GM12878 (cell line): Measurements from ENCODE around the gene ARIH2. TPM values are rescaled to one million over a fixed set of nuclear protein-coding genes. Genes with fewer than 3 reads are reported as not detected.

Experiments
- ATAC-seq: fragments of 200-7000 bp; cut with Tn5 transposase; 3 replicates; pipeline ENCODE4 v1.9.1; 2020; ENCODE audit warnings: mild to moderate bottlenecking, moderate library complexity
- BruUV-seq: library from RNA; stranded (reverse); fragments of 400-500 nt; replicated peaks from 2 replicates; lab custom pipeline; 2021; lab: Mats Ljungman, UMichigan
- CTCF ChIA-PET: fragments of 300-600 bp; sonication (Branson Sonifier 250); formaldehyde crosslinking; extraction: SDS; loops from one replicate; lab custom pipeline; 2021; ENCODE audit warnings: inconsistent platforms; lab: Yijun Ruan, JAX
- POLR2A ChIA-PET: fragments of 350-600 bp; formaldehyde crosslinking; extraction: SDS; loops from one replicate; lab custom pipeline; 2021; ENCODE audit warnings: inconsistent platforms; lab: Charles Lee
- RAD21 ChIA-PET: fragments of 300-600 bp; sonication (Branson Sonifier 250); formaldehyde crosslinking; loops from one replicate; lab custom pipeline; 2023; ENCODE audit warnings: antibody characterized with exemption; ENCODE audit not compliant: unreplicated experiment; lab: Charles Lee
- SMC1A ChIA-PET: fragments of 300-600 bp; sonication (Branson Sonifier 250); formaldehyde crosslinking; loops from one replicate; lab custom pipeline; 2023; ENCODE audit not compliant: unreplicated experiment, uncharacterized antibody; lab: Charles Lee
- DNase-seq: peaks from one replicate; pipeline ENCODE4 v3.0.0-alpha.2; 2011; ENCODE audit warnings: low read depth, low spot score
- FAIRE-seq: peaks from 3 replicates; lab custom pipeline; 2011; peaks lifted over from hg19 to GRCh38; lab: Jason Lieb, UNC
- H2AFZ ChIP-seq: 2 replicates; pipeline ENCODE4 v1.6.0; 2011; ENCODE audit warnings: low read depth, low read length, control low read depth; ENCODE audit not compliant: control insufficient read depth
- H3K27ac ChIP-seq: 2 replicates; pipeline ENCODE4 v1.5.1; 2011; ENCODE audit warnings: control low read depth; ENCODE audit not compliant: control insufficient read depth, insufficient read depth
- H3K27me3 ChIP-seq, 2 experiments: replicated peaks in 1 of 2; 2 replicates each; pipeline versions ENCODE4 v1.6.0 to v1.6.1; 2011; ENCODE audit warnings: low read length in 1 of 2; ENCODE audit not compliant: control insufficient read depth in 2 of 2, insufficient read depth in 2 of 2
- H3K36me3 ChIP-seq, 2 experiments: 2 replicates each; pipeline ENCODE4 v1.5.1; 2011; ENCODE audit warnings: low read length in 1 of 2; ENCODE audit not compliant: control insufficient read depth in 2 of 2, insufficient read depth in 2 of 2
- H3K4me1 ChIP-seq: 2 replicates; pipeline ENCODE4 v1.6.1; 2011; ENCODE audit warnings: mild to moderate bottlenecking, low read length, moderate library complexity, mixed read lengths; ENCODE audit not compliant: control insufficient read depth, insufficient read depth
- H3K4me2 ChIP-seq: 2 replicates; pipeline ENCODE4 v1.6.0; 2011; ENCODE audit warnings: control low read depth; ENCODE audit not compliant: control insufficient read depth, insufficient read depth
- H3K4me3 ChIP-seq: fragments of 200-600 bp; sonication (generic); 2 replicates; pipeline ENCODE4 v1.5.1; 2016
- H3K79me2 ChIP-seq: 2 replicates; pipeline ENCODE4 v1.6.0; 2011; ENCODE audit warnings: low read length; ENCODE audit not compliant: control insufficient read depth, insufficient read depth
- H3K9ac ChIP-seq: 2 replicates; pipeline ENCODE4 v1.8.0; 2011; ENCODE audit warnings: low read length, control low read depth, mixed read lengths; ENCODE audit not compliant: control insufficient read depth, insufficient read depth
- H3K9me3 ChIP-seq: replicated peaks from 3 replicates; pipeline ENCODE4 v1.5.1; 2011; ENCODE audit warnings: mild to moderate bottlenecking, low read length; ENCODE audit not compliant: control insufficient read depth, insufficient read depth
- H4K20me1 ChIP-seq: 2 replicates; pipeline ENCODE4 v1.6.0; 2011; ENCODE audit not compliant: control insufficient read depth, insufficient read depth
- BRCA1 ChIP-seq: IDR thresholded peaks from 2 replicates; pipeline ENCODE4 v1.6.1; 2011; ENCODE audit warnings: low read depth, low read length, improper control_type of control experiment
- EED ChIP-seq: sonication (generic); IDR thresholded peaks from 2 replicates; pipeline ENCODE4 v1.6.1; 2016; ENCODE audit warnings: antibody characterized with exemption, low read depth
- FOXK2 ChIP-seq: fragments of 450-650 bp; IDR thresholded peaks from 2 replicates; pipeline ENCODE4 v1.6.1; 2017; ENCODE audit warnings: mild to moderate bottlenecking, moderate library complexity
- KLF5 ChIP-seq: fragments of 450-650 bp; IDR thresholded peaks from 2 replicates; pipeline ENCODE4 v1.6.1; 2014; ENCODE audit warnings: mild to moderate bottlenecking; ENCODE audit not compliant: partially characterized antibody
- MEF2A ChIP-seq: IDR thresholded peaks from 2 replicates; pipeline ENCODE4 v1.6.1; 2011; ENCODE audit warnings: low read depth, mild to moderate bottlenecking, low read length, moderate library complexity; ENCODE audit not compliant: insufficient read depth
- RAD51 ChIP-seq: fragments of 450-650 bp; IDR thresholded peaks from 2 replicates; pipeline ENCODE4 v1.6.1; 2016; ENCODE audit warnings: moderate library complexity, mild to moderate bottlenecking, inconsistent platforms
- RBBP5 ChIP-seq: fragments of 200-600 bp; sonication (generic); conservative IDR thresholded peaks from 2 replicates; pipeline ENCODE4 v1.6.1; 2016
- SUZ12 ChIP-seq: fragments of 200-600 bp; sonication (generic); IDR thresholded peaks from one replicate; pipeline ENCODE4 v1.6.1; 2018; ENCODE audit warnings: antibody characterized with exemption, mild to moderate bottlenecking; ENCODE audit not compliant: unreplicated experiment
- ZNF207 ChIP-seq: fragments of 450-650 bp; IDR thresholded peaks from 2 replicates; pipeline ENCODE4 v1.6.1; 2014; ENCODE audit warnings: antibody characterized with exemption, mild to moderate bottlenecking, borderline replicate concordance
- in situ Hi-C: fragments of 300-500 bp; cut with MboI; formaldehyde crosslinking; loops from 9 replicates; pipeline ENCODE4 v1.14.3; 2018; ENCODE audit warnings: mixed read lengths
- intact Hi-C: fragments of 100-400 bp; cut with micrococcal nuclease; formaldehyde crosslinking; loops from one replicate; pipeline ENCODE4 v1.14.2; 2022; ENCODE audit not compliant: unreplicated experiment
- polyA plus RNA-seq, 11 experiments: library from polyadenylated mRNA; depleted of rRNA in 4 of 11; unstranded in 6 of 11; stranded (reverse) in 5 of 11; fragments of >200 nt; fragmentation: Nextera tagmentation in 4 of 11; fragmentation: Illumina TruSeq in 1 of 11; extraction: Ambion mirVana in 4 of 11; extraction: Trizol in 1 of 11; gene quantifications; 1 replicate in 1 of 11; 2 replicates in 10 of 11; pipeline versions ENCODE4 v1.2.1 to v1.2.3, GENCODE V29; 2011 to 2016; ENCODE audit warnings: inconsistent platforms in 2 of 11, missing spikeins in 2 of 11, low read depth in 1 of 11
- total RNA-seq, 4 experiments: library from RNA; depleted of rRNA in 3 of 4; stranded (reverse); fragments of >200 nt in 3 of 4; fragmentation: Illumina TruSeq in 1 of 4; extraction: Trizol in 1 of 4; gene quantifications; 2 replicates each; pipeline versions ENCODE4 v1.2.1 to v1.2.3, GENCODE V29; 2013 to 2021
- TF ChIP-seq, protein P1 (sequence below), 3 experiments: IDR thresholded peaks in 2 of 3; conservative IDR thresholded peaks in 1 of 3; 2 replicates each; pipeline ENCODE4 v1.5.1; 2011; ENCODE audit warnings: low read depth in 3 of 3, low read length in 3 of 3, mild to moderate bottlenecking in 3 of 3, control low read depth in 2 of 3, moderate library complexity in 2 of 3, inconsistent platforms in 1 of 3, mixed read lengths in 1 of 3; ENCODE audit not compliant: control insufficient read depth in 2 of 3, insufficient read depth in 1 of 3; ENCODE audit errors: extremely low read depth in 1 of 3
- TF ChIP-seq, protein P2 (sequence below): fragments of 450-650 bp; conservative IDR thresholded peaks from 2 replicates; pipeline ENCODE4 v1.6.1; 2017; ENCODE audit warnings: mild to moderate bottlenecking, moderate library complexity
- TF ChIP-seq, protein P3 (sequence below): IDR thresholded peaks from 2 replicates; pipeline ENCODE4 v1.6.1; 2012; ENCODE audit warnings: low read depth, low read length, improper control_type of control experiment
- TF ChIP-seq, protein P4 (sequence below): fragments of 450-650 bp; formaldehyde crosslinking; IDR thresholded peaks from 2 replicates; pipeline ENCODE4 v1.4.0; 2020; ENCODE audit warnings: mild to moderate bottlenecking, moderate library complexity
- TF ChIP-seq, protein P5 (sequence below): fragments of 450-650 bp; IDR thresholded peaks from 2 replicates; pipeline ENCODE4 v1.6.1; 2016; ENCODE audit warnings: mild to moderate bottlenecking

The ARIH2 gene
- total and polyA plus RNA-seq, 10 of the 15 experiments (the other 5 are each of a cell fraction or from before 2014, with no cell fraction given): 18.7 to 74.7 (median 63.7) TPM

DNA sequence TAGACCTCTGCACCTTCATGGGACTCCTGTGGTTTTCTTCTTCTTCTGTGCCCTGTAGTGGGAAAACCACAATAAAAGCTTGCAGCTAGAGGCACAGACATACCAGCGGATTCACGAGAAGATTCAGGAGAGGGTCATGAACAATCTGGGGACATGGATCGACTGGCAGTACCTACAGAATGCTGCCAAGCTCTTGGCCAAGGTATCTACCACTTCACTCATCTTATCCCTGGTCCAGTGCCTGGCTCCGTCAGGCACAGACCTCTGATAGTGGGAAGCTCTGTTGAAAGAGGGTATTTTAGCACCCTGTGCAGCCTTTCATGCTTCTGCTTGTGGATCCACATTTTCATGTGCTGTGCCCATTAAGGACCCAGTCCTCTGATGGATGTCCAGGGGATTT lies 61.7 kb downstream of the ARIH2 start (continued):
- TF ChIP-seq, protein P1, sequence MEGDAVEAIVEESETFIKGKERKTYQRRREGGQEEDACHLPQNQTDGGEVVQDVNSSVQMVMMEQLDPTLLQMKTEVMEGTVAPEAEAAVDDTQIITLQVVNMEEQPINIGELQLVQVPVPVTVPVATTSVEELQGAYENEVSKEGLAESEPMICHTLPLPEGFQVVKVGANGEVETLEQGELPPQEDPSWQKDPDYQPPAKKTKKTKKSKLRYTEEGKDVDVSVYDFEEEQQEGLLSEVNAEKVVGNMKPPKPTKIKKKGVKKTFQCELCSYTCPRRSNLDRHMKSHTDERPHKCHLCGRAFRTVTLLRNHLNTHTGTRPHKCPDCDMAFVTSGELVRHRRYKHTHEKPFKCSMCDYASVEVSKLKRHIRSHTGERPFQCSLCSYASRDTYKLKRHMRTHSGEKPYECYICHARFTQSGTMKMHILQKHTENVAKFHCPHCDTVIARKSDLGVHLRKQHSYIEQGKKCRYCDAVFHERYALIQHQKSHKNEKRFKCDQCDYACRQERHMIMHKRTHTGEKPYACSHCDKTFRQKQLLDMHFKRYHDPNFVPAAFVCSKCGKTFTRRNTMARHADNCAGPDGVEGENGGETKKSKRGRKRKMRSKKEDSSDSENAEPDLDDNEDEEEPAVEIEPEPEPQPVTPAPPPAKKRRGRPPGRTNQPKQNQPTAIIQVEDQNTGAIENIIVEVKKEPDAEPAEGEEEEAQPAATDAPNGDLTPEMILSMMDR (IDR thresholded peaks at IDR 0.05 in 2 of 3, conservative IDR thresholded peaks at IDR 0.05 in 1 of 3; ENCODE audit: control insufficient read depth in 2 of 3, extremely low read depth in 1 of 3, insufficient read depth in 1 of 3, low read depth in 3 of 3, low read length in 3 of 3): no peak
- TF ChIP-seq, protein P2, sequence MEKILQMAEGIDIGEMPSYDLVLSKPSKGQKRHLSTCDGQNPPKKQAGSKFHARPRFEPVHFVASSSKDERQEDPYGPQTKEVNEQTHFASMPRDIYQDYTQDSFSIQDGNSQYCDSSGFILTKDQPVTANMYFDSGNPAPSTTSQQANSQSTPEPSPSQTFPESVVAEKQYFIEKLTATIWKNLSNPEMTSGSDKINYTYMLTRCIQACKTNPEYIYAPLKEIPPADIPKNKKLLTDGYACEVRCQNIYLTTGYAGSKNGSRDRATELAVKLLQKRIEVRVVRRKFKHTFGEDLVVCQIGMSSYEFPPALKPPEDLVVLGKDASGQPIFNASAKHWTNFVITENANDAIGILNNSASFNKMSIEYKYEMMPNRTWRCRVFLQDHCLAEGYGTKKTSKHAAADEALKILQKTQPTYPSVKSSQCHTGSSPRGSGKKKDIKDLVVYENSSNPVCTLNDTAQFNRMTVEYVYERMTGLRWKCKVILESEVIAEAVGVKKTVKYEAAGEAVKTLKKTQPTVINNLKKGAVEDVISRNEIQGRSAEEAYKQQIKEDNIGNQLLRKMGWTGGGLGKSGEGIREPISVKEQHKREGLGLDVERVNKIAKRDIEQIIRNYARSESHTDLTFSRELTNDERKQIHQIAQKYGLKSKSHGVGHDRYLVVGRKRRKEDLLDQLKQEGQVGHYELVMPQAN: no peak
- no peak for TF ChIP-seq FOXK2

DNA sequence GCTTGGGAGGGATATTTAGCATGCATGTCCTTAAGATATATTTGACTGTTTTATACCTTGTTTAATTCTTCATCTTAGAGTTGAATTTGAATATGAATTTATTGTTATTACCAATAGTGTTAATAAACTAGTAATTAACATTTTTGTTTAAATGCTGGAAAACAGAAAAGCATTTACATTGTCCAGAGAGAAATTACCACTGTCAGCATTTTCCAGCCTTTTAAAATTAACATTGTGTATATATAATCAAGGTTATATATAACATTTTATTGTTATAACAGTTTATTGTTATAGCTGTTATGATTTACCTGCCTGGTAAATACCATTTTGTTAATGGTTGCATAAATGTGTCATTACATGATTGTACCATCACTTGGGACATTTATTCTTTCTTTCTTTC lies 63.4 kb downstream of the ARIH2 start:
- no peak overlapping the region for H2AFZ ChIP-seq
- ChIA-PET RAD21 (no interaction called here), SMC1A (no interaction called here), POLR2A (no interaction called here), CTCF (no interaction called here)
- no peaks in the 10 kb centered on the region for H3K9me3 ChIP-seq
- in situ Hi-C loops (no loop called here), intact Hi-C loops (no loop called here)
- H3K36me3 ChIP-seq: peaks cover 28 to 29% of the 10 kb centered on the region in 2 experiments
- H3K79me2 ChIP-seq: no peaks in the 10 kb centered on the region
- no peak overlapping the region for H3K4me2 ChIP-seq
- H3K9ac ChIP-seq: no peak overlapping the region
- no TSS peak for BruUV-seq
- no peaks in the 10 kb centered on the region for H4K20me1 ChIP-seq
- H3K4me1 ChIP-seq: no peaks in the 10 kb centered on the region
- H3K27ac ChIP-seq: no peak overlapping the region
- no peak overlapping the region for H3K4me3 ChIP-seq
- no peaks in the 10 kb centered on the region for H3K27me3 ChIP-seq
- DNase-seq: no peak
- no peak for FAIRE-seq
- ATAC-seq: no peak
- no peak for TF ChIP-seq BRCA1
- TF ChIP-seq, protein P3, sequence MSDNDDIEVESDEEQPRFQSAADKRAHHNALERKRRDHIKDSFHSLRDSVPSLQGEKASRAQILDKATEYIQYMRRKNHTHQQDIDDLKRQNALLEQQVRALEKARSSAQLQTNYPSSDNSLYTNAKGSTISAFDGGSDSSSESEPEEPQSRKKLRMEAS: no peak
- no peak for TF ChIP-seq MEF2A
- no peak for TF ChIP-seq RAD51
- TF ChIP-seq KLF5: no peak
- TF ChIP-seq SUZ12: no peak
- TF ChIP-seq EED: no peak
- TF ChIP-seq, protein P4, sequence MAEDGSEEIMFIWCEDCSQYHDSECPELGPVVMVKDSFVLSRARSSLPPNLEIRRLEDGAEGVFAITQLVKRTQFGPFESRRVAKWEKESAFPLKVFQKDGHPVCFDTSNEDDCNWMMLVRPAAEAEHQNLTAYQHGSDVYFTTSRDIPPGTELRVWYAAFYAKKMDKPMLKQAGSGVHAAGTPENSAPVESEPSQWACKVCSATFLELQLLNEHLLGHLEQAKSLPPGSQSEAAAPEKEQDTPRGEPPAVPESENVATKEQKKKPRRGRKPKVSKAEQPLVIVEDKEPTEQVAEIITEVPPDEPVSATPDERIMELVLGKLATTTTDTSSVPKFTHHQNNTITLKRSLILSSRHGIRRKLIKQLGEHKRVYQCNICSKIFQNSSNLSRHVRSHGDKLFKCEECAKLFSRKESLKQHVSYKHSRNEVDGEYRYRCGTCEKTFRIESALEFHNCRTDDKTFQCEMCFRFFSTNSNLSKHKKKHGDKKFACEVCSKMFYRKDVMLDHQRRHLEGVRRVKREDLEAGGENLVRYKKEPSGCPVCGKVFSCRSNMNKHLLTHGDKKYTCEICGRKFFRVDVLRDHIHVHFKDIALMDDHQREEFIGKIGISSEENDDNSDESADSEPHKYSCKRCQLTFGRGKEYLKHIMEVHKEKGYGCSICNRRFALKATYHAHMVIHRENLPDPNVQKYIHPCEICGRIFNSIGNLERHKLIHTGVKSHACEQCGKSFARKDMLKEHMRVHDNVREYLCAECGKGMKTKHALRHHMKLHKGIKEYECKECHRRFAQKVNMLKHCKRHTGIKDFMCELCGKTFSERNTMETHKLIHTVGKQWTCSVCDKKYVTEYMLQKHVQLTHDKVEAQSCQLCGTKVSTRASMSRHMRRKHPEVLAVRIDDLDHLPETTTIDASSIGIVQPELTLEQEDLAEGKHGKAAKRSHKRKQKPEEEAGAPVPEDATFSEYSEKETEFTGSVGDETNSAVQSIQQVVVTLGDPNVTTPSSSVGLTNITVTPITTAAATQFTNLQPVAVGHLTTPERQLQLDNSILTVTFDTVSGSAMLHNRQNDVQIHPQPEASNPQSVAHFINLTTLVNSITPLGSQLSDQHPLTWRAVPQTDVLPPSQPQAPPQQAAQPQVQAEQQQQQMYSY (CRISPR knock-in tag): no peak
- TF ChIP-seq RBBP5: no peak
- TF ChIP-seq, protein P5, sequence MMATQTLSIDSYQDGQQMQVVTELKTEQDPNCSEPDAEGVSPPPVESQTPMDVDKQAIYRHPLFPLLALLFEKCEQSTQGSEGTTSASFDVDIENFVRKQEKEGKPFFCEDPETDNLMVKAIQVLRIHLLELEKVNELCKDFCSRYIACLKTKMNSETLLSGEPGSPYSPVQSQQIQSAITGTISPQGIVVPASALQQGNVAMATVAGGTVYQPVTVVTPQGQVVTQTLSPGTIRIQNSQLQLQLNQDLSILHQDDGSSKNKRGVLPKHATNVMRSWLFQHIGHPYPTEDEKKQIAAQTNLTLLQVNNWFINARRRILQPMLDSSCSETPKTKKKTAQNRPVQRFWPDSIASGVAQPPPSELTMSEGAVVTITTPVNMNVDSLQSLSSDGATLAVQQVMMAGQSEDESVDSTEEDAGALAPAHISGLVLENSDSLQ: no peak
- TF ChIP-seq ZNF207: no peak
